ENCODE measurements around the gene FHIT.

Gene FHIT

GRCh38 chr3:60336061-60336460, 915.2 kb downstream of the FHIT start:
- TF ChIP-seq CTCF (IDR thresholded peaks at IDR 0.05; ENCODE audit: low read depth, low read length, missing control alignments): no peak
- in situ Hi-C loops (cut with HindIII; ENCODE audit: low pct_ligation_motif_present, low sequenced_read_pairs): no loop called here
- Histone ChIP-seq H3K27me3 (replicated peaks) (no peaks in the 10 kb centered on the region), H3K4me3 (ENCODE audit: low read depth, low read length) (no peak overlapping the region), H3K36me3 (replicated peaks) (no peaks in the 10 kb centered on the region), H3K27ac (no peak overlapping the region)
- no peak for DNase-seq

GRCh38 chr3:60333710-60334109, 917.5 kb downstream of the FHIT start:
- H3K36me3 ChIP-seq (replicated peaks): no peaks in the 10 kb centered on the region
- TF ChIP-seq CTCF (IDR thresholded peaks at IDR 0.05; ENCODE audit: low read depth, low read length, missing control alignments): no peak
- no peaks in the 10 kb centered on the region for H3K27me3 ChIP-seq (replicated peaks)
- no peak for DNase-seq
- no peak overlapping the region for H3K4me3 ChIP-seq (ENCODE audit: low read depth, low read length)
- H3K27ac ChIP-seq: no peak overlapping the region
- in situ Hi-C loops (cut with HindIII; ENCODE audit: low pct_ligation_motif_present, low sequenced_read_pairs): no loop called here

GRCh38 chr3:60330107-60330506, 921.1 kb downstream of the FHIT start:
- Histone ChIP-seq H3K27me3 (replicated peaks) (no peaks in the 10 kb centered on the region), H3K4me3 (ENCODE audit: low read depth, low read length) (no peak overlapping the region), H3K27ac (no peak overlapping the region), H3K36me3 (replicated peaks) (no peaks in the 10 kb centered on the region)
- TF ChIP-seq CTCF (IDR thresholded peaks at IDR 0.05; ENCODE audit: low read depth, low read length, missing control alignments): no peak
- in situ Hi-C loops (cut with HindIII; ENCODE audit: low pct_ligation_motif_present, low sequenced_read_pairs): no loop called here
- DNase-seq: no peak

- Histone ChIP-seq H3K27ac (no peak overlapping the region), H3K4me3 (ENCODE audit: low read depth, low read length) (no peak overlapping the region), H3K36me3 (replicated peaks) (no peaks in the 10 kb centered on the region), H3K27me3 (replicated peaks) (no peaks in the 10 kb centered on the region)
- no peak for TF ChIP-seq CTCF (IDR thresholded peaks at IDR 0.05; ENCODE audit: low read depth, low read length, missing control alignments)
- in situ Hi-C loops (cut with HindIII; ENCODE audit: low pct_ligation_motif_present, low sequenced_read_pairs): no loop called here
- DNase-seq: no peak
Observed at GRCh38 chr3:60325610-60326170, 925.6 kb downstream of the FHIT start.

- H3K36me3 ChIP-seq (replicated peaks): no peaks in the 10 kb centered on the region
- H3K27ac ChIP-seq: no peak overlapping the region
- TF ChIP-seq CTCF (IDR thresholded peaks at IDR 0.05; ENCODE audit: low read depth, low read length, missing control alignments): no peak
- no peak overlapping the region for H3K4me3 ChIP-seq (ENCODE audit: low read depth, low read length)
- no peak for DNase-seq
- no peaks in the 10 kb centered on the region for H3K27me3 ChIP-seq (replicated peaks)
- in situ Hi-C loops (cut with HindIII; ENCODE audit: low pct_ligation_motif_present, low sequenced_read_pairs): no loop called here
Observed at GRCh38 chr3:60323651-60324050, 927.6 kb downstream of the FHIT start.

GRCh38 chr3:60323180-60323579, 928.1 kb downstream of the FHIT start:
- in situ Hi-C loops (cut with HindIII; ENCODE audit: low pct_ligation_motif_present, low sequenced_read_pairs): no loop called here
- Histone ChIP-seq H3K36me3 (replicated peaks) (no peaks in the 10 kb centered on the region), H3K27ac (no peak overlapping the region), H3K4me3 (ENCODE audit: low read depth, low read length) (no peak overlapping the region), H3K27me3 (replicated peaks) (no peaks in the 10 kb centered on the region)
- no peak for DNase-seq
- peak; percentile 2 for TF ChIP-seq CTCF (IDR thresholded peaks at IDR 0.05; ENCODE audit: low read depth, low read length, missing control alignments)
